Measurements from ENCODE around the gene FTL. TPM values are rescaled to one million over a fixed set of nuclear protein-coding genes. Genes with fewer than 3 reads are reported as not detected.
"Not testable (repeated sequence)": the region's sequence is repeated elsewhere in the genome, so short reads cannot be mapped to it uniquely, and the experiment has no call there.

FTL gene
- total RNA-seq, 1 donor from 2014 or later = 4,020 TPM

- Mint-ChIP-seq H3K27me3 (ENCODE audit: low read depth, unreplicated experiment) (no peaks in the 10 kb centered on the region), H3K9me3 (ENCODE audit: unreplicated experiment) (no peaks in the 10 kb centered on the region), H3K4me1 (ENCODE audit: low read depth, unreplicated experiment) (no peaks in the 10 kb centered on the region), H3K4me3 (ENCODE audit: unreplicated experiment) (no peak overlapping the region), H3K36me3 (ENCODE audit: low read depth, unreplicated experiment) (peaks cover 17% of the 10 kb centered on the region), H3K27ac (ENCODE audit: unreplicated experiment) (no peak overlapping the region)
- TF ChIP-seq EZH2 (IDR thresholded peaks at IDR 0.05; ENCODE audit: insufficient read depth, low read length) = no peak
- TF ChIP-seq CTCF (IDR thresholded peaks at IDR 0.05; ENCODE audit: insufficient read depth, low read depth, low read length) = no peak
- Histone ChIP-seq H3K9me3 (ENCODE audit: insufficient read depth, low read depth, low read length) (no peaks in the 10 kb centered on the region), H2AFZ (ENCODE audit: low read depth, low read length) (no peak overlapping the region), H3K27me3 (ENCODE audit: insufficient read depth, low read length) (no peaks in the 10 kb centered on the region), H3K27ac (ENCODE audit: low read depth, low read length) (no peak overlapping the region), H4K20me1 (ENCODE audit: insufficient read depth, low read length) (no peaks in the 10 kb centered on the region), H3K79me2 (ENCODE audit: insufficient read depth, low read length) (no peaks in the 10 kb centered on the region), H3K4me3 (ENCODE audit: insufficient read depth, low read depth, low read length) (no peak overlapping the region), H3K4me1 (ENCODE audit: insufficient read depth, low read length) (no peaks in the 10 kb centered on the region), H3K9ac (ENCODE audit: low read length) (no peak overlapping the region), H3K36me3 (ENCODE audit: insufficient read depth, low read length) (peaks cover 14% of the 10 kb centered on the region), H3K4me2 (ENCODE audit: low read length) (no peak overlapping the region)
- no peak for FAIRE-seq
- no peak for DNase-seq (ENCODE audit: low read depth)
These were observed 46.3 kb upstream of the FTL start for GRCh38 chr19:48918801-48919247.

GRCh38 chr19:48919271-48919670 lies 45.8 kb upstream of the FTL start:
- H3K27ac ChIP-seq (ENCODE audit: low read depth, low read length); H3K27me3 Mint-ChIP-seq (ENCODE audit: low read depth, unreplicated experiment); H3K4me1 ChIP-seq (ENCODE audit: insufficient read depth, low read length); H3K9me3 Mint-ChIP-seq (ENCODE audit: unreplicated experiment); H4K20me1 ChIP-seq (ENCODE audit: insufficient read depth, low read length); H3K27me3 ChIP-seq (ENCODE audit: insufficient read depth, low read length); H3K9me3 ChIP-seq (ENCODE audit: insufficient read depth, low read depth, low read length); H3K79me2 ChIP-seq (ENCODE audit: insufficient read depth, low read length); H3K4me3 ChIP-seq (ENCODE audit: insufficient read depth, low read depth, low read length); H3K4me2 ChIP-seq (ENCODE audit: low read length); H3K4me3 Mint-ChIP-seq (ENCODE audit: unreplicated experiment); H2AFZ ChIP-seq (ENCODE audit: low read depth, low read length); DNase-seq (ENCODE audit: low read depth); FAIRE-seq; H3K9ac ChIP-seq (ENCODE audit: low read length); H3K4me1 Mint-ChIP-seq (ENCODE audit: low read depth, unreplicated experiment); H3K27ac Mint-ChIP-seq (ENCODE audit: unreplicated experiment): not testable (repeated sequence)
- H3K36me3 ChIP-seq (ENCODE audit: insufficient read depth, low read length) = peaks cover 12% of the 10 kb centered on the region
- peaks cover 13% of the 10 kb centered on the region for H3K36me3 Mint-ChIP-seq (ENCODE audit: low read depth, unreplicated experiment)

- H3K9me3 ChIP-seq (ENCODE audit: insufficient read depth, low read depth, low read length) = no peaks in the 10 kb centered on the region
- no peaks in the 10 kb centered on the region for H3K27me3 Mint-ChIP-seq (ENCODE audit: low read depth, unreplicated experiment)
- H3K9ac ChIP-seq (ENCODE audit: low read length) = no peak overlapping the region
These were observed 44.2 kb upstream of the FTL start for GRCh38 chr19:48920949-48921348.

More at GRCh38 chr19:48920949-48921348, 44.2 kb upstream of the FTL start:
- H3K27ac ChIP-seq (ENCODE audit: low read depth, low read length) = no peak overlapping the region
- H4K20me1 ChIP-seq (ENCODE audit: insufficient read depth, low read length) = no peaks in the 10 kb centered on the region
- H3K79me2 ChIP-seq (ENCODE audit: insufficient read depth, low read length) = no peaks in the 10 kb centered on the region
- H2AFZ ChIP-seq (ENCODE audit: low read depth, low read length) = no peak overlapping the region
- Mint-ChIP-seq H3K36me3 (ENCODE audit: low read depth, unreplicated experiment) (peaks cover 11% of the 10 kb centered on the region), H3K4me1 (ENCODE audit: low read depth, unreplicated experiment) (peaks cover 2% of the 10 kb centered on the region), H3K27ac (ENCODE audit: unreplicated experiment) (no peak overlapping the region), H3K4me3 (ENCODE audit: unreplicated experiment) (no peak overlapping the region), H3K9me3 (ENCODE audit: unreplicated experiment) (no peaks in the 10 kb centered on the region)
- H3K4me2 ChIP-seq (ENCODE audit: low read length) = no peak overlapping the region
- no peak overlapping the region for H3K4me3 ChIP-seq (ENCODE audit: insufficient read depth, low read depth, low read length)
- peaks cover 9% of the 10 kb centered on the region for H3K4me1 ChIP-seq (ENCODE audit: insufficient read depth, low read length)
- TF ChIP-seq CTCF (IDR thresholded peaks at IDR 0.05; ENCODE audit: insufficient read depth, low read depth, low read length) = no peak
- no peak for TF ChIP-seq EZH2 (IDR thresholded peaks at IDR 0.05; ENCODE audit: insufficient read depth, low read length)
- peaks cover 5% of the 10 kb centered on the region for H3K36me3 ChIP-seq (ENCODE audit: insufficient read depth, low read length)
- no peak for DNase-seq (ENCODE audit: low read depth)
- no peaks in the 10 kb centered on the region for H3K27me3 ChIP-seq (ENCODE audit: insufficient read depth, low read length)
- FAIRE-seq = no peak
